NCI-H2081 treated with DMSO at 0.1 percent for 48 hours (cell line): Measurements from ENCODE around the gene PLK3.
"Not testable (repeated sequence)": the region's sequence is repeated elsewhere in the genome, so short reads cannot be mapped to it uniquely, and the experiment has no call there.

Source experiments
- DNase-seq: peaks from one replicate; lab custom pipeline; 2025; lab: John Stamatoyannopoulos, UW

Gene PLK3

GRCh38 chr1:44808938-44809917 lies 9.1 kb downstream of the PLK3 start:
- no peak for DNase-seq

- DNase-seq: no peak
These were observed 10.1 kb downstream of the PLK3 start for GRCh38 chr1:44810101-44810761.

GRCh38 chr1:44810762-44811105 lies 10.6 kb downstream of the PLK3 start:
- not testable (repeated sequence) for DNase-seq

- no peak for DNase-seq
These were observed 11.1 kb downstream of the PLK3 start for GRCh38 chr1:44811234-44811633.

GRCh38 chr1:44812822-44813543 lies 12.8 kb downstream of the PLK3 start:
- no peak for DNase-seq

- DNase-seq: not testable (repeated sequence)
These were observed 15.7 kb downstream of the PLK3 start for GRCh38 chr1:44815926-44816325.

GRCh38 chr1:44817307-44817706 lies 17.1 kb downstream of the PLK3 start:
- no peak for DNase-seq

- no peak for DNase-seq
These were observed 17.8 kb downstream of the PLK3 start for GRCh38 chr1:44817771-44818495.

GRCh38 chr1:44819196-44819607 lies 19.0 kb downstream of the PLK3 start:
- no peak for DNase-seq

GRCh38 chr1:44819608-44820327 lies 19.6 kb downstream of the PLK3 start:
- DNase-seq: no peak

GRCh38 chr1:44820328-44821239 lies 20.4 kb downstream of the PLK3 start:
- DNase-seq: no peak

GRCh38 chr1:44821240-44821715 lies 21.1 kb downstream of the PLK3 start:
- no peak for DNase-seq

- no peak for DNase-seq
These were observed 22.0 kb downstream of the PLK3 start for GRCh38 chr1:44822131-44822701.

- no peak for DNase-seq
These were observed 22.8 kb downstream of the PLK3 start for GRCh38 chr1:44822981-44823451.

- not testable (repeated sequence) for DNase-seq
These were observed 24.2 kb downstream of the PLK3 start for GRCh38 chr1:44824392-44824791.

- no peak for DNase-seq
These were observed 26.4 kb downstream of the PLK3 start for GRCh38 chr1:44826375-44827196.

- no peak for DNase-seq
These were observed 27.2 kb downstream of the PLK3 start for GRCh38 chr1:44827197-44828002.
